ENCODE results near the gene SERPINC1. TPM values are rescaled to one million over a fixed set of nuclear protein-coding genes. Genes with fewer than 3 reads are reported as not detected.
"Not testable (repeated sequence)": the region's sequence is repeated elsewhere in the genome, so short reads cannot be mapped to it uniquely, and the experiment has no call there.

Gene SERPINC1
- total RNA-seq, 1 donor from 2014 or later, result not detected

DNA sequence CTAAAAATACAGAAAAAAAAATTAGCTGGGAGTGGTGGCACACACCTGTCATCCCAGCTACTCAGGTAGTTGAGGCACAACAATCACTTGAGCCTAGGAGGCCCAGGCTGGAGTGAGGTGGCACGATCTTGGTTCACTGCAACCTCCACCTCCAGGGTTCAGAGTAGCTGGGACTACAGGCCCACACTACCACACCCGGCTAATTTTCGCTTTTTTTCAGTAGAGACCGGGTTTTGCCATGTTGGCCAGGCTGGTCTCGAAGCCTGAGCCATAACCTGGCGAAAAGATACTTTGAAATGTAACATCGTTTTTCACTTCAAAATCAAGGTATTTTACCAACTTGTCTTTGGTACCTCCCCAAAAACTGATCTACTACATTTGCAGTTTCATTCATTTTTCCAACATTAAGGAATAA lies 55.4 kb downstream of the SERPINC1 start:
- no peaks in the 10 kb centered on the region for H3K9me3 Mint-ChIP-seq (ENCODE audit: unreplicated experiment)
- peaks cover 47% of the 10 kb centered on the region for H3K36me3 ChIP-seq (ENCODE audit: insufficient read depth, low read length)
- H4K20me1 ChIP-seq (ENCODE audit: insufficient read depth, low read length), result peaks cover 56% of the 10 kb centered on the region
- H3K4me3 ChIP-seq (ENCODE audit: insufficient read depth, low read depth, low read length), result no peak overlapping the region
- H3K27ac Mint-ChIP-seq (ENCODE audit: unreplicated experiment), result peak overlapping the region; percentile 75
- peaks cover 33% of the 10 kb centered on the region for H3K36me3 Mint-ChIP-seq (ENCODE audit: low read depth, unreplicated experiment)
- H3K27me3 ChIP-seq (ENCODE audit: insufficient read depth, low read length), result no peaks in the 10 kb centered on the region
- peaks cover 32% of the 10 kb centered on the region for H3K79me2 ChIP-seq (ENCODE audit: insufficient read depth, low read length)
- peaks cover 24% of the 10 kb centered on the region for H3K4me1 Mint-ChIP-seq (ENCODE audit: low read depth, unreplicated experiment)
- no peak for FAIRE-seq
- H3K27me3 Mint-ChIP-seq (ENCODE audit: low read depth, unreplicated experiment), result no peaks in the 10 kb centered on the region
- no peak overlapping the region for H2AFZ ChIP-seq (ENCODE audit: low read depth, low read length)
- TF ChIP-seq EZH2 (IDR thresholded peaks at IDR 0.05; ENCODE audit: insufficient read depth, low read length), result no peak
- no peak for TF ChIP-seq CTCF (IDR thresholded peaks at IDR 0.05; ENCODE audit: insufficient read depth, low read depth, low read length)
- no peak overlapping the region for H3K9ac ChIP-seq (ENCODE audit: low read length)
- H3K9me3 ChIP-seq (ENCODE audit: insufficient read depth, low read depth, low read length), result no peaks in the 10 kb centered on the region
- no peak overlapping the region for H3K4me2 ChIP-seq (ENCODE audit: low read length)
- H3K4me3 Mint-ChIP-seq (ENCODE audit: unreplicated experiment), result peak overlapping the region; percentile 74
- H3K4me1 ChIP-seq (ENCODE audit: insufficient read depth, low read length), result peaks cover 6% of the 10 kb centered on the region
- no peak for DNase-seq (ENCODE audit: low read depth)
- no peak overlapping the region for H3K27ac ChIP-seq (ENCODE audit: low read depth, low read length)

DNA sequence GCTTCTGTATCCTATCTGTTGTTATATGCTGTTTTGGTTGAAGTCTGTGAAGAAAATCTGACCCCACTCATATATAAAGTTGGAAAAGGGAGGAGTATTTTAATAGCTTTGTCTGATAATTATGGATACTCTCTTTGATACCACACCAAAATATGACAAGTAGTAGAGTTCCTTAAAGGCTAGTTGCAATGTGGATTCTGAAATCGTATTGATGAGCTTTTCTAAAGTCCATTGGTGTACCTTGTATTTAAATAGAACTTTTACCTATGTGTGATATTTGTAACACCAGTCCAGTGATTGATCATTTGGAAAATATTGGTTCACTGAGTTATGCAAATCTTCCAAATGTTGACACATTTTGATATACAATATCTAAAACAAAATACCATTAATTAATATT lies 57.1 kb downstream of the SERPINC1 start:
- Histone ChIP-seq H3K4me3 (ENCODE audit: insufficient read depth, low read depth, low read length) (no peak overlapping the region), H3K27ac (ENCODE audit: low read depth, low read length) (no peak overlapping the region), H3K79me2 (ENCODE audit: insufficient read depth, low read length) (peaks cover 16% of the 10 kb centered on the region), H2AFZ (ENCODE audit: low read depth, low read length) (no peak overlapping the region), H3K27me3 (ENCODE audit: insufficient read depth, low read length) (no peaks in the 10 kb centered on the region), H4K20me1 (ENCODE audit: insufficient read depth, low read length) (peaks cover 39% of the 10 kb centered on the region), H3K9ac (ENCODE audit: low read length) (no peak overlapping the region), H3K4me2 (ENCODE audit: low read length) (no peak overlapping the region), H3K36me3 (ENCODE audit: insufficient read depth, low read length) (peaks cover 30% of the 10 kb centered on the region), H3K4me1 (ENCODE audit: insufficient read depth, low read length) (peaks cover 3% of the 10 kb centered on the region), H3K9me3 (ENCODE audit: insufficient read depth, low read depth, low read length) (no peaks in the 10 kb centered on the region)
- Mint-ChIP-seq H3K4me1 (ENCODE audit: low read depth, unreplicated experiment) (peaks cover 23% of the 10 kb centered on the region), H3K27me3 (ENCODE audit: low read depth, unreplicated experiment) (no peaks in the 10 kb centered on the region), H3K27ac (ENCODE audit: unreplicated experiment) (no peak overlapping the region), H3K36me3 (ENCODE audit: low read depth, unreplicated experiment) (peaks cover 16% of the 10 kb centered on the region), H3K9me3 (ENCODE audit: unreplicated experiment) (no peaks in the 10 kb centered on the region), H3K4me3 (ENCODE audit: unreplicated experiment) (no peak overlapping the region)
- DNase-seq (ENCODE audit: low read depth) (no peak), FAIRE-seq (no peak)
- TF ChIP-seq CTCF (IDR thresholded peaks at IDR 0.05; ENCODE audit: insufficient read depth, low read depth, low read length), result no peak
- TF ChIP-seq EZH2 (IDR thresholded peaks at IDR 0.05; ENCODE audit: insufficient read depth, low read length), result no peak

DNA sequence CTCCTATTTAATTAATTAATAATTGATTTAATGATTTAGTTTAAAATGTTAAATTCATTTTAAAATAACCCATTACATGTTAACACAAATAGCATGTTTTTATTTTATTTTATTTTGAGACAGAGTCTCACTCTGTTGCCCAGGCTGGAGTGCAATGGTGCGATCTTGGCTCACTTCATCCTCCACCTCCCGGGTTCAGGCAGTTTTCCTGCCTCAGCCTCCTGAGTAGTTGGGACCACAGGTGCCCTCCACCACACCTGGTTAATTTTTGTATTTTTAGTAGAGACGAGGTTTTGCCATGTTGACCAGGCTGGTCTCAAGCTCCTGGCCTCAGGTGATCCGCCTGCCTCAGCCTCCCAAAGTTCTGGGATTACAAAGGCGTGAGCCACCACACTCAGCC lies 57.6 kb downstream of the SERPINC1 start:
- H3K4me3 ChIP-seq (ENCODE audit: insufficient read depth, low read depth, low read length); H3K27ac Mint-ChIP-seq (ENCODE audit: unreplicated experiment); H3K9me3 ChIP-seq (ENCODE audit: insufficient read depth, low read depth, low read length); H3K4me2 ChIP-seq (ENCODE audit: low read length); H3K4me3 Mint-ChIP-seq (ENCODE audit: unreplicated experiment); FAIRE-seq; H3K27me3 Mint-ChIP-seq (ENCODE audit: low read depth, unreplicated experiment); H3K4me1 ChIP-seq (ENCODE audit: insufficient read depth, low read length); H2AFZ ChIP-seq (ENCODE audit: low read depth, low read length); H3K27me3 ChIP-seq (ENCODE audit: insufficient read depth, low read length); H3K27ac ChIP-seq (ENCODE audit: low read depth, low read length); H3K9me3 Mint-ChIP-seq (ENCODE audit: unreplicated experiment); DNase-seq (ENCODE audit: low read depth); H3K9ac ChIP-seq (ENCODE audit: low read length): not testable (repeated sequence)
- H3K36me3 Mint-ChIP-seq (ENCODE audit: low read depth, unreplicated experiment), result peaks cover 13% of the 10 kb centered on the region
- H3K4me1 Mint-ChIP-seq (ENCODE audit: low read depth, unreplicated experiment), result peaks cover 21% of the 10 kb centered on the region
- H3K79me2 ChIP-seq (ENCODE audit: insufficient read depth, low read length), result peaks cover 10% of the 10 kb centered on the region
- peaks cover 25% of the 10 kb centered on the region for H3K36me3 ChIP-seq (ENCODE audit: insufficient read depth, low read length)
- H4K20me1 ChIP-seq (ENCODE audit: insufficient read depth, low read length), result peaks cover 34% of the 10 kb centered on the region
